MCF 10A (cell line): ENCODE measurements around the gene TGFB3. TPM values are rescaled to one million over a fixed set of nuclear protein-coding genes. Genes with fewer than 3 reads are reported as not detected.

Experiments
- BruUV-seq: library from RNA; stranded (reverse); fragments of 400-500 nt; replicated peaks from 2 replicates; lab custom pipeline; 2021; lab: Mats Ljungman, UMichigan
- CTCF ChIA-PET: fragments of 300-600 bp; sonication (Branson Sonifier 250); formaldehyde crosslinking; extraction: SDS; loops from one replicate; lab custom pipeline; 2021; ENCODE audit warnings: antibody characterized with exemption, inconsistent platforms; lab: Yijun Ruan, JAX
- POLR2A ChIA-PET: fragments of 300-600, 350-650 bp; sonication (Branson Sonifier 250); formaldehyde crosslinking; extraction: SDS; loops from one replicate; lab custom pipeline; 2020; ENCODE audit warnings: antibody characterized with exemption, inconsistent platforms; lab: Yijun Ruan, JAX
- DNase-seq: peaks from one replicate; pipeline ENCODE4 v3.0.0-alpha.2; 2018; ENCODE audit not compliant: unreplicated experiment
- H3K27ac Mint-ChIP-seq: one replicate; pipeline ENCODE4 v1.8.0; 2022; ENCODE audit warnings: mild to moderate bottlenecking, low read depth, mixed read lengths; ENCODE audit not compliant: unreplicated experiment
- H3K27me3 Mint-ChIP-seq: one replicate; pipeline ENCODE4 v1.8.0; 2022; ENCODE audit warnings: mixed read lengths; ENCODE audit not compliant: insufficient read depth, unreplicated experiment
- H3K36me3 Mint-ChIP-seq: one replicate; pipeline ENCODE4 v1.8.0; 2022; ENCODE audit warnings: mild to moderate bottlenecking, moderate library complexity, mixed read lengths; ENCODE audit not compliant: insufficient read depth, unreplicated experiment
- H3K4me1 Mint-ChIP-seq: one replicate; pipeline ENCODE4 v1.8.0; 2022; ENCODE audit warnings: mixed read lengths; ENCODE audit not compliant: insufficient read depth, unreplicated experiment
- H3K4me3 Mint-ChIP-seq: one replicate; pipeline ENCODE4 v1.8.0; 2022; ENCODE audit warnings: mild to moderate bottlenecking, moderate library complexity, mixed read lengths; ENCODE audit not compliant: unreplicated experiment
- H3K9me3 Mint-ChIP-seq: one replicate; pipeline ENCODE4 v1.8.0; 2022; ENCODE audit warnings: mixed read lengths; ENCODE audit not compliant: unreplicated experiment
- intact Hi-C: fragments of 100-400 bp; cut with micrococcal nuclease; formaldehyde crosslinking; loops from 2 replicates; pipeline ENCODE4 v1.14.1; 2022
- total RNA-seq: library from RNA; stranded (reverse); gene quantifications from 2 replicates; pipeline ENCODE4 v1.2.3, GENCODE V29; 2022
- TF ChIP-seq, protein P1 (sequence below): fragments of 200-600 bp; IDR thresholded peaks from one replicate; pipeline ENCODE4 v1.8.0; 2022; ENCODE audit warnings: antibody characterized with exemption, mild to moderate bottlenecking; ENCODE audit not compliant: unreplicated experiment

TGFB3 gene
- total RNA-seq, 1 experiment from 2014 or later = 1.5 TPM

- BruUV-seq = no TSS peak
- ChIA-PET POLR2A (no interaction called here), CTCF (interaction anchor here (1.3 to 1.4 kb wide), 2 partner anchors 19 to 54 kb away, joined by 4 to 5 read pairs; no protein-coding TSS in a partner anchor)
- Mint-ChIP-seq H3K27ac (no peak overlapping the region), H3K27me3 (no peaks in the 10 kb centered on the region), H3K4me1 (no peaks in the 10 kb centered on the region), H3K9me3 (no peaks in the 10 kb centered on the region), H3K36me3 (peaks cover 7% of the 10 kb centered on the region), H3K4me3 (no peak overlapping the region)
- TF ChIP-seq, protein P1, sequence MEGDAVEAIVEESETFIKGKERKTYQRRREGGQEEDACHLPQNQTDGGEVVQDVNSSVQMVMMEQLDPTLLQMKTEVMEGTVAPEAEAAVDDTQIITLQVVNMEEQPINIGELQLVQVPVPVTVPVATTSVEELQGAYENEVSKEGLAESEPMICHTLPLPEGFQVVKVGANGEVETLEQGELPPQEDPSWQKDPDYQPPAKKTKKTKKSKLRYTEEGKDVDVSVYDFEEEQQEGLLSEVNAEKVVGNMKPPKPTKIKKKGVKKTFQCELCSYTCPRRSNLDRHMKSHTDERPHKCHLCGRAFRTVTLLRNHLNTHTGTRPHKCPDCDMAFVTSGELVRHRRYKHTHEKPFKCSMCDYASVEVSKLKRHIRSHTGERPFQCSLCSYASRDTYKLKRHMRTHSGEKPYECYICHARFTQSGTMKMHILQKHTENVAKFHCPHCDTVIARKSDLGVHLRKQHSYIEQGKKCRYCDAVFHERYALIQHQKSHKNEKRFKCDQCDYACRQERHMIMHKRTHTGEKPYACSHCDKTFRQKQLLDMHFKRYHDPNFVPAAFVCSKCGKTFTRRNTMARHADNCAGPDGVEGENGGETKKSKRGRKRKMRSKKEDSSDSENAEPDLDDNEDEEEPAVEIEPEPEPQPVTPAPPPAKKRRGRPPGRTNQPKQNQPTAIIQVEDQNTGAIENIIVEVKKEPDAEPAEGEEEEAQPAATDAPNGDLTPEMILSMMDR = no peak
- intact Hi-C loops = no loop called here
- no peak for DNase-seq
These were observed 21.6 kb downstream of the TGFB3 start for GRCh38 chr14:75960231-75960630.

DNA sequence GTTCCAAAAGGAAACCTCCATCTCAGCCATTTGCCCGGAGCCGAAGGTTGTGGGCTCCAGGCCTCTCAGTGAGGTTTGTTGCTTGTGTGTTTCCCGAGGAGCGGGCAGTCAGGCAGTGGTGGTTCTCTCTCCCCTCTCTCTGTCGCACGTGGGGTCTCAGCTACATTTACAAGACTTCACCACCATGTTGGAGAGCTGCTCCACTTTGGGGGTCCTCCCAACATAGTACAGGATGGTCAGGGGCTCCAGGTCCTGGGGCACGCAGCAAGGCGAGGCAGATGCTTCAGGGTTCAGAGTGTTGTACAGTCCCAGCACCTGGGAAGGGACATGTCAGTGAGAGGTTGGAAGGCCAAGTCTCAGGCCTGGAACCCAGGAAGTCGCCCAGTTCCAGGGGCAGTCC lies 22.8 kb downstream of the TGFB3 start:
- no peaks in the 10 kb centered on the region for H3K27me3 Mint-ChIP-seq
- no peaks in the 10 kb centered on the region for H3K9me3 Mint-ChIP-seq
- no peak overlapping the region for H3K4me3 Mint-ChIP-seq
- ChIA-PET CTCF (interaction anchor here (0.7 to 1.3 kb wide), 2 partner anchors 53 to 237 kb away, joined by 3 to 4 read pairs; no protein-coding TSS in a partner anchor), POLR2A (no interaction called here)
- intact Hi-C loops = no loop called here
- no peaks in the 10 kb centered on the region for H3K4me1 Mint-ChIP-seq
- TF ChIP-seq, protein P1 = no peak
- BruUV-seq = no TSS peak
- no peak for DNase-seq
- no peak overlapping the region for H3K27ac Mint-ChIP-seq
- H3K36me3 Mint-ChIP-seq = peaks cover 16% of the 10 kb centered on the region

DNA sequence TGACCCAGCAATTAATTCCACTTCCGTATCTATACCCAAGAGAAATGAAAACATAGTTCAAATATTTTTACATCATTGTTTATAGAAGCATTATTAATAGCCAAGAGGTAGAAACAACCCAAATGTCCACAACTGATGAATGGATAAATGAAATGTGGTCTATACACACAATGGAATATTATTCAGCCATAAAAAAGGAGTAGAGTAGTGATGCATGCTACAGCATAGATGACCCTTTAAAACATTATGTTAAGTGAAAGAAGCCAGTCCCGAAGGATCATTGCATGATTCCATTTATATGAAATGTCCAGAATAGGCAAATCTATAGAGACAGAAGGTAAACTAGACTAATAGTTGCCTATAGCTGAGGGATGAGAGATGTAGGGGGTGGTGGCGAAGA lies 29.3 kb downstream of the TGFB3 start:
- intact Hi-C loops = no loop called here
- no peaks in the 10 kb centered on the region for H3K9me3 Mint-ChIP-seq
- BruUV-seq = no TSS peak
- ChIA-PET CTCF (no interaction called here), POLR2A (no interaction called here)
- H3K27ac Mint-ChIP-seq = no peak overlapping the region
- no peaks in the 10 kb centered on the region for H3K4me1 Mint-ChIP-seq
- TF ChIP-seq, protein P1 = no peak
- DNase-seq = no peak
- H3K36me3 Mint-ChIP-seq = peaks cover 15% of the 10 kb centered on the region
- no peak overlapping the region for H3K4me3 Mint-ChIP-seq
- H3K27me3 Mint-ChIP-seq = no peaks in the 10 kb centered on the region

DNA sequence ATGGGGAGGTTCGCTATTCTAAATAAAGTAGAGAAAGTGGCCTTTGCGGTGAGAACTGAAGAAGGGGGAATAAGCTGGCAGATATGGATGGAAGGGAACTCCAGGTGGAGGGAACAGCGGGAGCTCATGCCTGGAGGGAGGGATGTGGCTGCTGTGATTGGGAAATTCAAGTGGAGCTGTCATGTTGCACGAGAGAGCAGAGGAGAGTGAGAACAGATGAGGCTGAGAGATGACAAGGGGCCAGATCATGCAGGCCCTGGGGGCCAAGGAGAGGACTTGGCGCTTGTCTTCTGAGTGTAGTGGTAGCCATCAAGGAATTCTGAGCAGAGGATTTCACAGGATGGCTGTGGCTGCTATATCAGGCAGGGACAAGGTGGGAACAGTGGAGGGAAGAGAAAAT lies 35.0 kb downstream of the TGFB3 start:
- DNase-seq = peak; percentile 21
- no peak overlapping the region for H3K27ac Mint-ChIP-seq
- no peaks in the 10 kb centered on the region for H3K4me1 Mint-ChIP-seq
- BruUV-seq = no TSS peak
- no peaks in the 10 kb centered on the region for H3K9me3 Mint-ChIP-seq
- POLR2A ChIA-PET = interaction anchor here (0.6 kb wide), 1 partner anchor 35 kb away, joined by 3 read pairs; no protein-coding TSS in a partner anchor
- peaks cover 5% of the 10 kb centered on the region for H3K36me3 Mint-ChIP-seq
- H3K4me3 Mint-ChIP-seq = no peak overlapping the region
- TF ChIP-seq, protein P1 = no peak
- CTCF ChIA-PET = interaction anchor here (0.5 to 1.9 kb wide), 6 partner anchors 32 to 264 kb away, joined by 3 to 5 read pairs (median 3); no protein-coding TSS in a partner anchor
- intact Hi-C loops = no loop called here
- no peaks in the 10 kb centered on the region for H3K27me3 Mint-ChIP-seq
